Umbilical cord (tissue), 2 donors: ENCODE data around the gene EDN3. TPM values are rescaled to one million over a fixed set of nuclear protein-coding genes. Genes with fewer than 3 reads are reported as not detected.
A peak's percentile ranks its signal among the peaks of the same experiment; 100 is the strongest.

Source experiments
- DNase-seq: peaks from one replicate; pipeline ENCODE4 v3.0.0-alpha.2; 2015; ENCODE audit warnings: low spot score
- total RNA-seq: library from RNA; depleted of rRNA; stranded (reverse); fragments of >200 nt; gene quantifications from one replicate; pipeline ENCODE4 v1.2.3, GENCODE V29; 2014; ENCODE audit warnings: low replicate concordance; ENCODE audit not compliant: insufficient read depth

The EDN3 gene
- total RNA-seq, 1 donor from 2014 or later, result 18.5 TPM

DNA sequence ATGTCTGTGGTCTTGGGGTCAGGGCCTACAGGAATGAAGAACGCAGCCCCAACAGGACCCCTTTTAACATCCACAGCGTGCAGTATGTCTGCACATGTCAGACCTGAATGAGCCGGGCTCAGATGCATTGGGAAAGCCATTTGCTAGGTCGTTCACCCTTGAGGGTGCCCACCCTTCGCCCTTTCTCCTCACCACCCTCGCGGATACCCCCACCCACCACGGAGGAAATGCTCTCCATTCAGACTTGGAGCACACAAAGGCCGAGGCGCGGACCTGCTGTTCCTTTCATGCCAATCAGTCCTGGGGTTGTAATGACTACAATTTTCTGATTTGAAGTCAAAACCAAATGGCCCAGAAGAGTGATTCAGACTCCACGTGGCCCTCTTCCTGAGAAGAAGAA lies 62.7 kb downstream of the EDN3 start:
- no peak for DNase-seq

DNA sequence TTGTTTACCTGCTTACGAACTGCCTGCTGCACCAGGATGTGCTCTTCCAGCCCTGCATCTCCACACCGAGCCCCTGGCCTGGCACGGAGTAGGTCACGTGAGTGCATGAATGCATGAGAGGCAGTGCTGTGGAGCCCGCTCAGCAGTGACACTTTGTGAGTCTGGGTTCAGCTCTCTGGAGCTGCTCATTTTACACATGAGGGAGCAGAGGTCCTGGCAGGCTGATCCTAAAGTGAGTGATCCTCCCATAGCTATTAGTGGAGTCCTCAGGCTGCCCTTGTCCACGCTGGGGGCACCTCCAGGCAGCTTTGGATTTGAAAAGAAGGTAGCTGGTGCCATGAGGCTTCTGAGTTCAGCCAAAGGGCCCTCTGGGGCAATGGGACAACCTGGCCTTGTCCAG lies 64.2 kb downstream of the EDN3 start:
- DNase-seq, result no peak

DNA sequence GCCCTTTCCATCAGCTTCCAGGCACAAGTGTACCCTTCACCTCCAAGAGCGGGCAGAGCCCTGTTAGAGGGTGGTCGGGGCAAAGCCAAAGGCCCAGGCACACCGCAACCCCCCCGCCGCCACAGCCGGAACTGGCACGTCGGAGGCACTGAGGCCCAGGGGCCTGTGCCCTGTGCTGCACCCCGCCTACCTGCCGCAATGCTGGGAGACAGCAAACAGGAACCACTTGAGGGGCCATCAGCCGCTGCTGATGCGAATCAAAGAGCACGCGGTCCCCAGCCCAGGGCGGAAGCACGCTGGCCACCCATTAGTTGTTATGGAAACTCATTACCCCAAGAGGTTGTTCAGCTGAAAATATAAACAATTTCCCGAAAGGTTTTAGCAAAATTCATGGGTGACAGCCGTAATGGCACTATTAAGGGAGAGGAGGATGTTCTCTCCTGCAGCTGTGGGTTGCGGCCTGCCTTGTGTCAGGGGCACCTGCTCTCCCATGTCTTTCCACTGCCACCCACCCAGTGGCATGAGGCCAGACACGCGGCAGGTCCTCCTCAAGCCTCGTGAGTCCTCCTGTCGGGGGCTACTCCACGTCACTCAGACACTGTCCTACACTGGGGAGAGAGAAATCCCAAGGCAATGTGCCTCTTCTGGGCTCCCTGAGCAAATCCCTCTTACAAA lies 65.3 kb downstream of the EDN3 start:
- DNase-seq, result no peak

DNA sequence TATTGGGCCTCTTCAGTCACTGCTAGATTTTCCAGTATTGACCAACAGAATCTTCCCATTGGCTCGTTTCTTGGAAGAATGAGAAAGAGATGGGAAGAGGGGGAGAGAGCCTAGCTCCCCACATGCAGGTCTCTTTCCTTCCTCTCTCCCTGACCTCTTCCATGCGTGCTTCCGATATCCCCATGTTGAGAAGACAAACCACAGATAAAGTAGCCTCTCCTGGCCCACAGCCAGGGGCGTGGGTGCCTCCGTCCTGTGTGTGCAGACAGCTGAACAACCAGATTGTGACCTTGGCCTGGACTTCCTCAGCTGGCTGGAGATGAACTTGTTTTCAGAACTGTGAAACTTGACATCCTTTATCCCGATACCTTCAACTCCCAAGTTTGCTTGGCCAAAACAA lies 71.0 kb downstream of the EDN3 start:
- no peak for DNase-seq

DNA sequence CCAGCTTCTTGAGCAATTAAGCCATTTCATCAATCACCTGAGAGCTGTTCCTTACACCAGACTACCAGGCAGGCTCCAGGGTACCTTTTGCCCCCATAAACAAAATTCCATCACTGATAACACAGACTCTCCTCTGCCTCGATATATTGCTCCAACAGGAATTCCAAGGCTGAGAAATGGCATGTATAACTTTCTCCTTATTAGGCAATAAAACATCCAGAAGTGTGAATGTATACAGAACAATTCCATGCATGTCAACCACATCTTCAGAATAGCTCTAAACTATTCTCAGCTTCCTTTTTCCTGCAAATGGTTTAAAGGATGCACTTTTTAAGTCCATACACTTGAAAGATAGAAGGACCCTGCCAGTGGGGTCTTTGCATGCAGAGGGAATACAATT lies 73.8 kb downstream of the EDN3 start:
- peak; percentile 24 for DNase-seq

DNA sequence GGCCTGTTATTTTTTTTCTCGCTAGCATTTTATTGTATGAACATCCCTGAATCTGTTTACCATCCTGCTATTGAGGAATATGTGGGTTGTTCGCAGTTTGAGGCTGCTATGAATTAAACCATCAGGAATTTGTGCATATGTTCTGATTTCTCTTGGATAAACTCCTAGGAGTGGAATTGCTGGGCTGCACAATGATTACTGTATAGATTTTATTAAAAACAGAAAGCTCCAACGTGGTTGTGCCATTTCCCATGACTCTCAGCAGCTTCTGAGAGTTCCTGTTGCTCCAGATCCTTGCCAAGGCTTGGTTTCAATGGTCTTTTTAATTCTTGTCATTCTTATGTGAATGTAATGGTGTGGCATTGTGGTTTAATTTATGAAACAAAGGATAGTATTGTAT lies 75.1 kb downstream of the EDN3 start:
- DNase-seq, result no peak

Other genes starting within 250 kb of the EDN3 start
- 0.96 TPM for gene ZNF831, start 136.8 kb upstream of the EDN3 start, total RNA-seq